Tongue (tissue), 2 donors: ENCODE measurements around the gene CACNA2D3. TPM values are rescaled to one million over a fixed set of nuclear protein-coding genes. Genes with fewer than 3 reads are reported as not detected.
A peak's percentile ranks its signal among the peaks of the same experiment; 100 is the strongest.

ENCODE experiments used
- DNase-seq: peaks from one replicate; pipeline ENCODE4 v3.0.0-alpha.2; 2015
- total RNA-seq: library from RNA; depleted of rRNA; stranded (reverse); fragments of >200 nt; gene quantifications from one replicate; pipeline ENCODE4 v1.2.3, GENCODE V29; 2014

Gene CACNA2D3
- total RNA-seq, 1 donor from 2014 or later: 2.5 TPM

GRCh38 chr3:54171509-54171908, 49.2 kb downstream of the CACNA2D3 start:
- no peak for DNase-seq

GRCh38 chr3:54171951-54172350, 49.6 kb downstream of the CACNA2D3 start:
- DNase-seq: no peak

GRCh38 chr3:54173371-54173770, 51.0 kb downstream of the CACNA2D3 start:
- no peak for DNase-seq

- DNase-seq: peak; percentile 10
Measured at GRCh38 chr3:54176106-54176505, 53.8 kb downstream of the CACNA2D3 start.

GRCh38 chr3:54177816-54178215, 55.5 kb downstream of the CACNA2D3 start:
- DNase-seq: no peak

- no peak for DNase-seq
Measured at GRCh38 chr3:54178376-54178775, 56.0 kb downstream of the CACNA2D3 start.

GRCh38 chr3:54180921-54181320, 58.6 kb downstream of the CACNA2D3 start:
- DNase-seq: no peak

GRCh38 chr3:54182242-54182641, 59.9 kb downstream of the CACNA2D3 start:
- no peak for DNase-seq

GRCh38 chr3:54185740-54186139, 63.4 kb downstream of the CACNA2D3 start:
- DNase-seq: no peak

GRCh38 chr3:54188176-54188791, 65.9 kb downstream of the CACNA2D3 start:
- peak; percentile 92 for DNase-seq

GRCh38 chr3:54191220-54191619, 68.9 kb downstream of the CACNA2D3 start:
- DNase-seq: no peak

- no peak for DNase-seq
Measured at GRCh38 chr3:54192026-54192425, 69.7 kb downstream of the CACNA2D3 start.

GRCh38 chr3:54193093-54193492, 70.7 kb downstream of the CACNA2D3 start:
- DNase-seq: no peak

GRCh38 chr3:54196360-54196991, 74.1 kb downstream of the CACNA2D3 start:
- DNase-seq: no peak

- no peak for DNase-seq
Measured at GRCh38 chr3:54197509-54197908, 75.2 kb downstream of the CACNA2D3 start.

- DNase-seq: no peak
Measured at GRCh38 chr3:54198556-54198955, 76.2 kb downstream of the CACNA2D3 start.

- no peak for DNase-seq
Measured at GRCh38 chr3:54202054-54202453, 79.7 kb downstream of the CACNA2D3 start.

GRCh38 chr3:54202651-54203248, 80.4 kb downstream of the CACNA2D3 start:
- no peak for DNase-seq

- no peak for DNase-seq
Measured at GRCh38 chr3:54206874-54207273, 84.5 kb downstream of the CACNA2D3 start.

- peak; percentile 8 for DNase-seq
Measured at GRCh38 chr3:54211097-54211496, 88.7 kb downstream of the CACNA2D3 start.

GRCh38 chr3:54212723-54213122, 90.4 kb downstream of the CACNA2D3 start:
- no peak for DNase-seq

GRCh38 chr3:54213907-54214306, 91.6 kb downstream of the CACNA2D3 start:
- no peak for DNase-seq

GRCh38 chr3:54214845-54215244, 92.5 kb downstream of the CACNA2D3 start:
- no peak for DNase-seq

- DNase-seq: no peak
Measured at GRCh38 chr3:54215521-54215920, 93.2 kb downstream of the CACNA2D3 start.
